H1 (cell line): ENCODE data around the gene IL18RAP. TPM values are rescaled to one million over a fixed set of nuclear protein-coding genes. Genes with fewer than 3 reads are reported as not detected.

Experiments used
- CTCF ChIA-PET: fragments of 300-600 bp; sonication (Branson Sonifier 250); formaldehyde crosslinking; loops from one replicate; lab custom pipeline; 2021; ENCODE audit not compliant: partially characterized antibody; lab: Charles Lee
- POLR2A ChIA-PET: fragments of 300-600 bp; sonication (Branson Sonifier 250); formaldehyde crosslinking; loops from one replicate; lab custom pipeline; 2021; ENCODE audit warnings: inconsistent platforms; ENCODE audit not compliant: partially characterized antibody; lab: Charles Lee
- DNase-seq, 2 experiments: peaks; one replicate each; pipeline versions ENCODE4 v3.0.0 to v3.0.0-alpha.2; 2010 to 2022; ENCODE audit warnings: low spot score in 2 of 2, low read depth in 1 of 2, mixed read lengths in 1 of 2
- FAIRE-seq: peaks from 2 replicates; lab custom pipeline; 2011; peaks lifted over from hg19 to GRCh38; lab: Jason Lieb, UNC
- H2AFZ ChIP-seq: 2 replicates; pipeline ENCODE4 v1.8.1; 2012; ENCODE audit warnings: low read length, inconsistent platforms
- H2AK5ac ChIP-seq: 2 replicates; pipeline ENCODE4 v1.6.1; 2013; ENCODE audit warnings: low read depth, low read length
- H2BK120ac ChIP-seq: replicated peaks from 2 replicates; pipeline ENCODE3; 2013; ENCODE audit warnings: low read depth, low read length, inconsistent platforms
- H2BK12ac ChIP-seq: 2 replicates; pipeline ENCODE4 v1.6.1; 2013; ENCODE audit warnings: low read depth, low read length
- H2BK15ac ChIP-seq: 2 replicates; pipeline ENCODE4 v1.6.1; 2013; ENCODE audit warnings: low read length
- H2BK20ac ChIP-seq: 2 replicates; pipeline ENCODE4 v1.6.1; 2013; ENCODE audit warnings: low read length
- H2BK5ac ChIP-seq: 2 replicates; pipeline ENCODE4 v1.6.1; 2013; ENCODE audit warnings: low read depth, low read length
- H3K14ac ChIP-seq: 2 replicates; pipeline ENCODE4 v1.6.1; 2013; ENCODE audit warnings: inconsistent platforms; ENCODE audit not compliant: insufficient read length
- H3K18ac ChIP-seq: 2 replicates; pipeline ENCODE4 v1.6.1; 2013; ENCODE audit warnings: low read length; ENCODE audit errors: extremely low read depth
- H3K23ac ChIP-seq: 2 replicates; pipeline ENCODE4 v1.6.1; 2013; ENCODE audit warnings: inconsistent platforms; ENCODE audit not compliant: insufficient read length
- H3K23me2 ChIP-seq: 2 replicates; pipeline ENCODE4 v1.6.1; 2013; ENCODE audit warnings: low read depth, low read length
- H3K27ac ChIP-seq: 2 replicates; pipeline ENCODE4 v1.6.1; 2011; ENCODE audit warnings: low read depth, low read length, inconsistent platforms
- H3K27me3 ChIP-seq, 4 experiments: replicated peaks in 1 of 4; 1 replicate in 1 of 4; 2 replicates in 3 of 4; pipeline versions ENCODE4 v1.6.1 to v1.8.1; 2011 to 2013; ENCODE audit warnings: low read length in 3 of 4, mild to moderate bottlenecking in 3 of 4, inconsistent platforms in 2 of 4, mixed read lengths in 2 of 4, moderate library complexity in 1 of 4; ENCODE audit not compliant: control insufficient read depth in 3 of 4, insufficient read depth in 3 of 4; ENCODE audit errors: extremely low read depth in 1 of 4
- H3K36me3 ChIP-seq, 4 experiments: 2 replicates each; pipeline versions ENCODE4 v1.6.1 to v1.8.1; 2011 to 2013; ENCODE audit warnings: mild to moderate bottlenecking in 4 of 4, low read length in 3 of 4, moderate library complexity in 2 of 4, control low read depth in 1 of 4, inconsistent platforms in 1 of 4; ENCODE audit not compliant: insufficient read depth in 4 of 4, control insufficient read depth in 2 of 4
- H3K4ac ChIP-seq: replicated peaks from 2 replicates; pipeline ENCODE3; 2013; ENCODE audit warnings: low read length, low read depth, mixed read lengths, inconsistent platforms; ENCODE audit not compliant: insufficient read length
- H3K4me1 ChIP-seq, 4 experiments: replicated peaks in 1 of 4; 1 replicate in 1 of 4; 2 replicates in 3 of 4; pipeline versions ENCODE4 v1.6.1 to v1.8.1; 2011 to 2013; ENCODE audit warnings: low read length in 3 of 4, inconsistent platforms in 2 of 4, mixed read lengths in 1 of 4; ENCODE audit not compliant: insufficient read depth in 4 of 4, control insufficient read depth in 3 of 4
- H3K4me2 ChIP-seq, 2 experiments: 2 replicates each; pipeline versions ENCODE4 v1.6.1 to v1.8.1; 2011 to 2013; ENCODE audit warnings: low read depth in 2 of 2, low read length in 2 of 2, control low read depth in 1 of 2, inconsistent platforms in 1 of 2, mild to moderate bottlenecking in 1 of 2; ENCODE audit not compliant: insufficient read depth in 1 of 2
- H3K4me3 ChIP-seq, 4 experiments: fragments of 200-600, 300-600 bp in 1 of 4; sonication (generic), shearing (Covaris generic), sonication (Bioruptor Twin) in 1 of 4; 2 replicates each; pipeline versions ENCODE4 v1.5.1 to v1.8.1; 2011 to 2016; ENCODE audit warnings: low read length in 4 of 4, low read depth in 3 of 4, control low read depth in 2 of 4, inconsistent platforms in 2 of 4, mild to moderate bottlenecking in 2 of 4, mixed read lengths in 1 of 4, moderate library complexity in 1 of 4; ENCODE audit not compliant: insufficient read depth in 2 of 4; ENCODE audit errors: extremely low read depth in 1 of 4
- H3K56ac ChIP-seq: replicated peaks from 2 replicates; pipeline ENCODE3; 2013; ENCODE audit warnings: low read depth, mild to moderate bottlenecking, mixed read lengths, low read length, inconsistent platforms; ENCODE audit not compliant: insufficient read length
- H3K79me1 ChIP-seq: 2 replicates; pipeline ENCODE4 v1.6.1; 2013; ENCODE audit warnings: low read depth, low read length, control low read depth
- H3K79me2 ChIP-seq, 2 experiments: 2 replicates each; pipeline versions ENCODE4 v1.6.1 to v1.8.1; 2012 to 2013; ENCODE audit warnings: low read length in 2 of 2, mild to moderate bottlenecking in 2 of 2, inconsistent platforms in 1 of 2; ENCODE audit not compliant: insufficient read depth in 2 of 2, control insufficient read depth in 1 of 2
- H3K9ac ChIP-seq, 4 experiments: replicated peaks in 1 of 4; 1 replicate in 1 of 4; 2 replicates in 3 of 4; pipeline versions ENCODE4 v1.6.1 to v1.8.1; 2011 to 2013; ENCODE audit warnings: low read depth in 3 of 4, low read length in 3 of 4, control low read depth in 2 of 4, mild to moderate bottlenecking in 2 of 4, moderate library complexity in 2 of 4, inconsistent platforms in 1 of 4; ENCODE audit errors: extremely low read depth in 1 of 4
- H3K9me3 ChIP-seq, 2 experiments: 2 replicates each; pipeline versions ENCODE4 v1.6.1 to v1.8.1; 2012 to 2013; ENCODE audit warnings: mild to moderate bottlenecking in 2 of 2, moderate library complexity in 2 of 2, control low read depth in 1 of 2, inconsistent platforms in 1 of 2, low read depth in 1 of 2, low read length in 1 of 2, mixed read lengths in 1 of 2; ENCODE audit not compliant: insufficient read depth in 2 of 2
- H4K20me1 ChIP-seq, 2 experiments: replicated peaks in 1 of 2; 2 replicates each; pipeline versions ENCODE3 to v1.8.1; 2011 to 2013; ENCODE audit warnings: inconsistent platforms in 2 of 2, low read length in 2 of 2, mild to moderate bottlenecking in 1 of 2; ENCODE audit not compliant: insufficient read depth in 2 of 2, control insufficient read depth in 1 of 2
- H4K5ac ChIP-seq: 2 replicates; pipeline ENCODE4 v1.6.1; 2013; ENCODE audit warnings: low read length, low read depth, mixed read lengths, inconsistent platforms; ENCODE audit not compliant: insufficient read length
- H4K8ac ChIP-seq: 2 replicates; pipeline ENCODE4 v1.8.0; 2013; ENCODE audit warnings: mild to moderate bottlenecking, moderate library complexity, low read length, inconsistent platforms; ENCODE audit not compliant: insufficient read depth; ENCODE audit errors: extremely low read depth
- H4K91ac ChIP-seq: replicated peaks from 2 replicates; pipeline ENCODE3; 2013; ENCODE audit warnings: low read length, mixed read lengths, inconsistent platforms; ENCODE audit not compliant: insufficient read length
- BACH1 ChIP-seq: IDR thresholded peaks from 2 replicates; pipeline ENCODE4 v1.6.1; 2012; ENCODE audit warnings: low read length, improper control_type of control experiment
- CEBPB ChIP-seq: IDR thresholded peaks from 2 replicates; pipeline ENCODE4 v1.6.1; 2012; ENCODE audit warnings: low read depth, low read length
- CTBP2 ChIP-seq: IDR thresholded peaks from 2 replicates; pipeline ENCODE4 v1.7.0; 2011; ENCODE audit warnings: borderline replicate concordance, mild to moderate bottlenecking, moderate library complexity, mixed read lengths, low read length; ENCODE audit not compliant: insufficient read depth, insufficient read length
- POU5F1 ChIP-seq: IDR thresholded peaks from 2 replicates; pipeline ENCODE4 v1.6.1; 2011; ENCODE audit warnings: low read depth, mild to moderate bottlenecking, low read length, moderate library complexity
- RBBP5 ChIP-seq: IDR thresholded peaks from 2 replicates; pipeline ENCODE4 v1.7.1; 2012; ENCODE audit warnings: low read depth, mild to moderate bottlenecking, inconsistent platforms, low read length, moderate library complexity, borderline replicate concordance
- SIRT6 ChIP-seq: IDR thresholded peaks from one replicate; pipeline ENCODE4 v1.7.1; 2012; ENCODE audit warnings: low read length, inconsistent platforms
- WGBS, 2 experiments: shearing (Covaris generic) in 1 of 2; methylation state at CpG; one replicate each; pipeline versions ENCODE4 v1.1.6 to v1.1.7; 2013 to 2015; ENCODE audit warnings: low lambda C conversion rate in 2 of 2, mixed read lengths in 2 of 2, inconsistent platforms in 1 of 2, low coverage in 1 of 2, missing lambda C conversion rate in 1 of 2; ENCODE audit not compliant: insufficient replicate concordance in 2 of 2, insufficient coverage in 1 of 2, insufficient read length in 1 of 2; ENCODE audit errors: extremely low coverage in 1 of 2, missing lambda C conversion rate in 1 of 2; 5-methylcytosine and 5-hydroxymethylcytosine counted together
- polyA plus RNA-seq, 7 experiments: library from polyadenylated mRNA; depleted of rRNA in 3 of 7; stranded (reverse) in 5 of 7; unstranded in 2 of 7; fragments of >200 nt in 5 of 7; fragments of 200-250 nt in 2 of 7; gene quantifications; 1 replicate in 5 of 7; 2 replicates in 1 of 7; 4 replicates in 1 of 7; pipeline versions ENCODE4 v1.2.1 to v1.2.3, GENCODE V29; 2011 to 2013; ENCODE audit warnings: missing spikeins in 2 of 7, mixed read lengths in 2 of 7
- total RNA-seq: library from RNA; stranded (reverse); fragmentation: NEBNext Ultra II Directional; extraction: Animal tissue kit (Norgen Biotek cat#: 25700); gene quantifications from 2 replicates; pipeline ENCODE4 v1.2.1, GENCODE V29; 2021

IL18RAP gene
- total and polyA plus RNA-seq, 2 of the 8 experiments (the other 6 are each of a cell fraction or from before 2014, with no cell fraction given): not detected

DNA sequence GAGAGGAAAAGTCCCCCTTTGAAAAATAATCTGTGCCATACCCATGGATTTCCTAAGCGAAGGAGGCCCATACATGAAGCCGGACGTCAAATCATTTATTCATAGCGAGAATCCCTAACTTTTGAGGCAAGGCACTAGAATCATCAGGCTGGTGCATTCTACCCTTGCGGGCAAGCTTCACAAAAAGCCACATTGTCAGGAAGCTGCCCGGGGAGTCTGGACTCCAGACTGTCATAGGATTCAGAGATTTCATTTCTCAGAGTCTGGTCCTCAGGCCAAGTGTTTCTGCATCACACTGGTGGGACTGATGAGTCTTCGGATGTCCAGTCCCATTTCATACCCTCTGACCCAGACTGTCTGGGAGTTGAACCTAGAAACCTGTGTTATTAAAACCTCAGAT, 59.0 kb downstream of the IL18RAP start:
- Histone ChIP-seq H3K9ac (no peak overlapping the region), H4K91ac (no peak overlapping the region), H3K23me2 (no peaks in the 10 kb centered on the region), H3K56ac (no peak overlapping the region), H4K8ac (no peak overlapping the region), H2AK5ac (no peak overlapping the region), H3K18ac (no peak overlapping the region), H2AFZ (no peak overlapping the region), H3K27me3 (0 out of 7 replicates have a peak, but pooled peaks cover 0 to 2% (median 0%) of the 10 kb centered on the region in 4 experiments), H3K23ac (no peak overlapping the region), H3K14ac (no peak overlapping the region), H3K4me1 (peaks cover 0 to 2% (median 0%) of the 10 kb centered on the region in 4 experiments; a peak in 1 of 7 replicates), H2BK120ac (no peak overlapping the region), H3K79me2 (no peaks in the 10 kb centered on the region), H2BK20ac (no peak overlapping the region), H4K5ac (no peak overlapping the region), H3K79me1 (no peaks in the 10 kb centered on the region), H3K4me2 (no peak overlapping the region), H4K20me1 (no peaks in the 10 kb centered on the region), H3K9me3 (no peaks in the 10 kb centered on the region), H3K27ac (no peak overlapping the region), H2BK12ac (no peak overlapping the region), H3K4me3 (no peak overlapping the region), H3K4ac (no peak overlapping the region), H2BK15ac (no peak overlapping the region), H2BK5ac (no peak overlapping the region), H3K36me3 (no peaks in the 10 kb centered on the region)
- CTCF ChIA-PET: interaction anchor here (0.6 to 7.1 kb wide), 2 partner anchors 10 to 96 kb away, joined by 3 to 54 read pairs; partner anchors contain the start of gene SLC9A4
- FAIRE-seq (no peak), DNase-seq (no peak)
- 84% methylated on average over 7 of the region's 7 CpGs; no CpG with 5 or more reads in 1 of the 2 experiments for WGBS, 2 experiments
- POLR2A ChIA-PET: no interaction called here
- TF ChIP-seq RBBP5 (no peak), POU5F1 (no peak), SIRT6 (no peak), CEBPB (no peak), CTBP2 (no peak), BACH1 (no peak)
